OCI-LY1 (cell line): ENCODE results near the gene DIP2C.

Experiments used
- H2AFZ ChIP-seq: fragments of 200-600 bp; sonication (generic), shearing (Covaris generic); 2 replicates; pipeline ENCODE4 v1.6.0; 2014; ENCODE audit warnings: antibody characterized with exemption, mild to moderate bottlenecking, low read length
- H3F3A ChIP-seq: fragments of 200-600 bp; sonication (generic), shearing (Covaris generic); 2 replicates; pipeline ENCODE4 v1.6.0; 2014; ENCODE audit warnings: mild to moderate bottlenecking, antibody characterized with exemption, low read length, moderate library complexity; ENCODE audit not compliant: insufficient read depth
- H3K27ac ChIP-seq: fragments of 200-600 bp; sonication (generic); 2 replicates; pipeline ENCODE4 v1.5.1; 2014; ENCODE audit warnings: low read length, mixed run types, mild to moderate bottlenecking, low read depth; ENCODE audit not compliant: poor library complexity, severe bottlenecking
- H3K27me3 ChIP-seq: fragments of 200-600 bp; sonication (generic); 2 replicates; pipeline ENCODE4 v1.6.0; 2014; ENCODE audit warnings: antibody characterized with exemption, mild to moderate bottlenecking, low read length, moderate library complexity; ENCODE audit not compliant: insufficient read depth
- H3K36me3 ChIP-seq: fragments of 200-600 bp; sonication (generic); 2 replicates; pipeline ENCODE4 v1.6.1; 2014; ENCODE audit warnings: mild to moderate bottlenecking, antibody characterized with exemption, low read length, moderate library complexity, mixed read lengths; ENCODE audit not compliant: insufficient read depth
- H3K4me1 ChIP-seq: fragments of 200-600 bp; sonication (generic); 2 replicates; pipeline ENCODE4 v1.5.1; 2014; ENCODE audit warnings: mild to moderate bottlenecking, low read length, moderate library complexity; ENCODE audit not compliant: insufficient read depth, severe bottlenecking
- H3K4me2 ChIP-seq: fragments of 200-600 bp; sonication (generic), shearing (Covaris generic); 2 replicates; pipeline ENCODE4 v1.6.1; 2014; ENCODE audit warnings: low read length
- H3K4me3 ChIP-seq: fragments of 200-600 bp; sonication (generic); 2 replicates; pipeline ENCODE4 v1.5.1; 2014; ENCODE audit warnings: low read length, low read depth, mild to moderate bottlenecking, mixed read lengths; ENCODE audit not compliant: poor library complexity, severe bottlenecking
- H3K79me2 ChIP-seq: fragments of 200-600 bp; shearing (Covaris generic); 2 replicates; pipeline ENCODE4 v1.6.1; 2016; ENCODE audit warnings: mixed run types, low read length, mixed read lengths; ENCODE audit not compliant: insufficient read depth
- H3K9ac ChIP-seq: fragments of 200-600 bp; sonication (generic), shearing (Covaris generic); 2 replicates; pipeline ENCODE4 v1.6.1; 2014; ENCODE audit warnings: mild to moderate bottlenecking, low read length, mixed read lengths
- H3K9me2 ChIP-seq: fragments of 200-600 bp; sonication (generic), shearing (Covaris generic); 2 replicates; pipeline ENCODE4 v1.6.1; 2014; ENCODE audit warnings: low read depth, mild to moderate bottlenecking, low read length, mixed read lengths
- H3K9me3 ChIP-seq: fragments of 200-600 bp; shearing (Covaris generic); 2 replicates; pipeline ENCODE4 v1.6.1; 2014; ENCODE audit warnings: low read length, mixed read lengths
- H4K20me1 ChIP-seq: fragments of 200-600 bp; sonication (generic), shearing (Covaris generic); 2 replicates; pipeline ENCODE4 v1.6.0; 2016; ENCODE audit warnings: mild to moderate bottlenecking, low read length; ENCODE audit not compliant: insufficient read depth
- EZH2 ChIP-seq: fragments of 200-600 bp; sonication (generic), shearing (Covaris generic); IDR thresholded peaks from 2 replicates; pipeline ENCODE4 v1.8.0; 2017; ENCODE audit warnings: borderline replicate concordance, mixed run types, mild to moderate bottlenecking, antibody characterized with exemption, low read length, moderate library complexity, mixed read lengths
- TF ChIP-seq, protein P1 (sequence below): fragments of 200-600 bp; sonication (generic), shearing (Covaris generic); IDR thresholded peaks from 2 replicates; pipeline ENCODE4 v1.5.1; 2017; ENCODE audit warnings: mild to moderate bottlenecking, antibody characterized with exemption, low read length, moderate library complexity, mixed read lengths

The DIP2C gene

GRCh38 chr10:511101-511848 is 178.2 kb downstream of the DIP2C start:
- H3K36me3 ChIP-seq = peaks cover 52% of the 10 kb centered on the region
- TF ChIP-seq, protein P1, sequence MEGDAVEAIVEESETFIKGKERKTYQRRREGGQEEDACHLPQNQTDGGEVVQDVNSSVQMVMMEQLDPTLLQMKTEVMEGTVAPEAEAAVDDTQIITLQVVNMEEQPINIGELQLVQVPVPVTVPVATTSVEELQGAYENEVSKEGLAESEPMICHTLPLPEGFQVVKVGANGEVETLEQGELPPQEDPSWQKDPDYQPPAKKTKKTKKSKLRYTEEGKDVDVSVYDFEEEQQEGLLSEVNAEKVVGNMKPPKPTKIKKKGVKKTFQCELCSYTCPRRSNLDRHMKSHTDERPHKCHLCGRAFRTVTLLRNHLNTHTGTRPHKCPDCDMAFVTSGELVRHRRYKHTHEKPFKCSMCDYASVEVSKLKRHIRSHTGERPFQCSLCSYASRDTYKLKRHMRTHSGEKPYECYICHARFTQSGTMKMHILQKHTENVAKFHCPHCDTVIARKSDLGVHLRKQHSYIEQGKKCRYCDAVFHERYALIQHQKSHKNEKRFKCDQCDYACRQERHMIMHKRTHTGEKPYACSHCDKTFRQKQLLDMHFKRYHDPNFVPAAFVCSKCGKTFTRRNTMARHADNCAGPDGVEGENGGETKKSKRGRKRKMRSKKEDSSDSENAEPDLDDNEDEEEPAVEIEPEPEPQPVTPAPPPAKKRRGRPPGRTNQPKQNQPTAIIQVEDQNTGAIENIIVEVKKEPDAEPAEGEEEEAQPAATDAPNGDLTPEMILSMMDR = peak; percentile 98
- TF ChIP-seq EZH2 = no peak
- H3K9me3 ChIP-seq = no peaks in the 10 kb centered on the region
- H3K4me3 ChIP-seq = peak overlapping the region; percentile 61
- H3K79me2 ChIP-seq = peaks cover under 1% of the 10 kb centered on the region
- no peak overlapping the region for H2AFZ ChIP-seq
- H4K20me1 ChIP-seq = no peaks in the 10 kb centered on the region
- peak overlapping the region; percentile 96 for H3K9ac ChIP-seq
- H3K4me1 ChIP-seq = peaks cover 87% of the 10 kb centered on the region
- H3F3A ChIP-seq = no peaks in the 10 kb centered on the region
- H3K27me3 ChIP-seq = no peaks in the 10 kb centered on the region
- H3K4me2 ChIP-seq = peak overlapping the region; percentile 91
- H3K27ac ChIP-seq = peak overlapping the region; percentile 100
- no peaks in the 10 kb centered on the region for H3K9me2 ChIP-seq

DNA sequence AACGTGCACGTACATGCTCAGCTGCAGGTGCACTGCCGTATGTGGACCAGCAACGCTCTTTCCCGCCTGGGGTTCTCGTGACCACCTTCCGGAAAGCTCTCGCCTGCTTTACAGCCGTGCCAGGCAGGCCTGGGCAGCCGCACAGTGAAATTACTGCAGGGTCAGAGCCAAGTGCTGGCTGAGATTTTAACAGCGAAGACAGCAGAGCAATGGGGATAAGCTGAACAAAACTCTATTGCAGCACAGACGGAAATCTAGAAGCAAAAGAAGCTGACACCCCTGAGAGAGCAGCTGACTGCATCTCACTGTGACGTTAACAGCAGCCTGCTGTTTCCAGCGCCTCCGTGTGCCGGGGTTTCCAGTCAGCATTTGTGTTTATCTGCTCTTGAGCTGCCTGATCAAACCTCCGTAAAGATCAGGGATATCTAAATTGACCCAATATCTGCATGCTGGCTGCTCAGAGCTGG is 179.0 kb downstream of the DIP2C start:
- H3K27ac ChIP-seq = peak overlapping the region; percentile 100

DNA sequence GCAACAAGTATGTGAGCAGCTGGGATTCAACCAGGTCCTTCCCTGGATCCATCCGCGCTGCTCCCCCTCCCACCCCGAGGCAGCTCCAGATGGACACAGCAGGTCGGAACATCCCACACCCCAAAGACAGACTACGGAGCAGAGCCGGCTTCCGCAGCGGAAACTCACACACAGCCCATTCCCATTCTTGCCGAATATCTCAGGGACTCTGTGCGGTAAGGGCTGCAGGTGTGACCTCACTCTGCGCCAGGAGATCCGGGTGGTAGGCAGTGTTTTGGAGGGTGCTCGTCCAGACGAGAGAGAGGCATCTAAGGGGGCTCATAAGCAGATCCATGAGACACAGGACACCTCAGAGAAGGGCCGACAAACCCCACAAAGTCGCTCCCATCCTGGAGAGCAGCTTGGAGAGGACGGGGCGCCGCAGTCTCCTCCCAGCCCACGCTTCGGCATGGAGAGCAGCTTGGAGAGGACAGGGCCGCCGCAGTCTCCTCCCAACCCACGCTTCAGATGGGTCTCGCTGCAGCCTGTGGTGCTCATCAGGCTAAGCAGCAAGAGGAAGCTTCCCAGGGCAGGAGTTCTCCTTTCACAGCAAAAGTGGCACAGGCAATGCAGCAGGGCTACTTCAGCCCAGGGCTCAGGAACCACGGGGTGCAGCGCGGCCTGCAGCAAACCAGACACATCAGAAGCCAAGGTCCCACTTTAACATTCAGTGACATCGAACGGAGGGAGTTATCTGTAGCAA is 179.9 kb downstream of the DIP2C start:
- Histone ChIP-seq H3K4me3 (peak overlapping the region; percentile 61), H3K27me3 (no peaks in the 10 kb centered on the region), H3K9me3 (no peaks in the 10 kb centered on the region), H3K27ac (peak overlapping the region; percentile 100), H3K4me1 (peaks cover 88% of the 10 kb centered on the region), H2AFZ (no peak overlapping the region), H3K36me3 (peaks cover 65% of the 10 kb centered on the region), H3K79me2 (peaks cover 15% of the 10 kb centered on the region), H3K9me2 (no peaks in the 10 kb centered on the region), H3K4me2 (peak overlapping the region; percentile 91), H4K20me1 (no peaks in the 10 kb centered on the region), H3F3A (no peaks in the 10 kb centered on the region), H3K9ac (peak overlapping the region; percentile 96)
- TF ChIP-seq EZH2 = no peak
- TF ChIP-seq, protein P1 = no peak

More for the DNA sequence above, 179.0 kb downstream of the DIP2C start:
- Histone ChIP-seq H3K9me2 (no peaks in the 10 kb centered on the region), H3K9me3 (no peaks in the 10 kb centered on the region), H3K9ac (peak overlapping the region; percentile 96), H3K4me3 (peak overlapping the region; percentile 61), H3K36me3 (peaks cover 58% of the 10 kb centered on the region), H2AFZ (no peak overlapping the region), H3K4me1 (peaks cover 88% of the 10 kb centered on the region), H3K4me2 (peak overlapping the region; percentile 91), H4K20me1 (no peaks in the 10 kb centered on the region), H3K27me3 (no peaks in the 10 kb centered on the region), H3K79me2 (peaks cover 6% of the 10 kb centered on the region), H3F3A (no peaks in the 10 kb centered on the region)
- TF ChIP-seq, protein P1 = no peak
- TF ChIP-seq EZH2 = no peak
